ENCODE measurements around the gene RNF213. TPM values are rescaled to one million over a fixed set of nuclear protein-coding genes. Genes with fewer than 3 reads are reported as not detected.

The RNF213 gene
- total RNA-seq, 1 experiment from 2014 or later, result 44.5 TPM

DNA sequence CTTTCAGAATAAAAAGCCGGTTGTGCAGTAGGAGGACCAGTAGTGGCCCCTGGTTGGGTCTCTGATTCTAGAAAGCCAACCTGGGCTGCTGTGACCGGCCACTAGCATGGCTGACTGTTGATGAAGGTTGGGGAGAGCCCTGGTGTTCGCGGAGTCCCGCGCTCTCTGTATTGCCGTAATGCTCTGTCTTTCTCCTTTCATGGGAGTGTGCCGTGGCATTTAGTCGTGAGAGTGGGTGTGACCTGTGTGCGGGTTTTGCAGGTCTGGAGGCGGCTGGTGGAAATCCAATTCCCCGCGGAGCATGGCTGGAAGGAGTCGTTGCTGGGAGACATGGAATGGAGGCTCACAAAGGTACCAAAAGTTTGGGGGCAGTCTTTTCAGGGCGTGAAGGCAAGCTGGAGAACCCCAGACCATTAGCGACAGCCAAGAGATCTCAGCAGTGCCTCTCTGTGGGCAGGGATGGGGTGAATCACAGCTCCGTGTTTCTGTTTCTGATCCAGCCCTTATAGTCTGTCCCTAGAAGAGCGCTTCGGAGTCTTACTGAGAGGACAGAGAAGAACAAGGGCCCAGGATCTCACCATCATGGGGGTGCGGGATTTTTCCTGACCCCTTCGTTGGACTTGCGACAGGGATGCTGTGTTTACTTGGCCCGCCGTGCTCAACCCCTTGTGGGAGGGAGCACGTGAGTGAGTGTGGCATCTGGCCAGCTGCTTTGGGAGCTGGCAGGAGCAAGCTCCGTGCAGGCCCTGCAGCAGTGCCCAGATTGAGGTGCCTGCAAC, 56.5 kb downstream of the RNF213 start:
- H3K9me3 ChIP-seq (ENCODE audit: control insufficient read depth in 1 of 2, insufficient read depth in 1 of 2, low read depth in 1 of 2, low read length in 2 of 2), result no peaks in the 10 kb centered on the region
- no peaks in the 10 kb centered on the region for H3K27me3 ChIP-seq (ENCODE audit: insufficient read depth, low read length)
- H3K9me2 ChIP-seq (ENCODE audit: insufficient read depth), result no peaks in the 10 kb centered on the region
- DNase-seq (ENCODE audit: low read depth, low spot score), result no peak
- H3K27ac ChIP-seq (ENCODE audit: low read depth, low read length), result no peak overlapping the region
- H3K4me2 ChIP-seq (ENCODE audit: low read length), result no peak overlapping the region
- intact Hi-C loops (cut with micrococcal nuclease), result no loop called here
- ChIA-PET RAD21 (ENCODE audit: low non-redundant PET in 1 of 2, low total read pairs in 2 of 2, uncharacterized antibody in 2 of 2, unreplicated experiment in 2 of 2) (no interaction called here), POLR2A (no interaction called here), CTCF (interaction anchor here (0.6 kb wide), 1 partner anchor 520 kb away, joined by 4 read pairs; the partner anchor contains the start of gene CBX8)
- H3K4me1 ChIP-seq (ENCODE audit: control insufficient read depth in 1 of 2, insufficient read depth in 2 of 2, low read length in 2 of 2), result no peaks in the 10 kb centered on the region
- TF ChIP-seq YY1 (IDR thresholded peaks at IDR 0.05; ENCODE audit: extremely low read depth, insufficient replicate concordance, low read depth, low read length) (no peak), JUND (IDR thresholded peaks at IDR 0.05) (no peak), POLR2AphosphoS5 (IDR thresholded peaks at IDR 0.05; ENCODE audit: low read depth, low read length) (no peak)
- TF ChIP-seq, protein P1, sequence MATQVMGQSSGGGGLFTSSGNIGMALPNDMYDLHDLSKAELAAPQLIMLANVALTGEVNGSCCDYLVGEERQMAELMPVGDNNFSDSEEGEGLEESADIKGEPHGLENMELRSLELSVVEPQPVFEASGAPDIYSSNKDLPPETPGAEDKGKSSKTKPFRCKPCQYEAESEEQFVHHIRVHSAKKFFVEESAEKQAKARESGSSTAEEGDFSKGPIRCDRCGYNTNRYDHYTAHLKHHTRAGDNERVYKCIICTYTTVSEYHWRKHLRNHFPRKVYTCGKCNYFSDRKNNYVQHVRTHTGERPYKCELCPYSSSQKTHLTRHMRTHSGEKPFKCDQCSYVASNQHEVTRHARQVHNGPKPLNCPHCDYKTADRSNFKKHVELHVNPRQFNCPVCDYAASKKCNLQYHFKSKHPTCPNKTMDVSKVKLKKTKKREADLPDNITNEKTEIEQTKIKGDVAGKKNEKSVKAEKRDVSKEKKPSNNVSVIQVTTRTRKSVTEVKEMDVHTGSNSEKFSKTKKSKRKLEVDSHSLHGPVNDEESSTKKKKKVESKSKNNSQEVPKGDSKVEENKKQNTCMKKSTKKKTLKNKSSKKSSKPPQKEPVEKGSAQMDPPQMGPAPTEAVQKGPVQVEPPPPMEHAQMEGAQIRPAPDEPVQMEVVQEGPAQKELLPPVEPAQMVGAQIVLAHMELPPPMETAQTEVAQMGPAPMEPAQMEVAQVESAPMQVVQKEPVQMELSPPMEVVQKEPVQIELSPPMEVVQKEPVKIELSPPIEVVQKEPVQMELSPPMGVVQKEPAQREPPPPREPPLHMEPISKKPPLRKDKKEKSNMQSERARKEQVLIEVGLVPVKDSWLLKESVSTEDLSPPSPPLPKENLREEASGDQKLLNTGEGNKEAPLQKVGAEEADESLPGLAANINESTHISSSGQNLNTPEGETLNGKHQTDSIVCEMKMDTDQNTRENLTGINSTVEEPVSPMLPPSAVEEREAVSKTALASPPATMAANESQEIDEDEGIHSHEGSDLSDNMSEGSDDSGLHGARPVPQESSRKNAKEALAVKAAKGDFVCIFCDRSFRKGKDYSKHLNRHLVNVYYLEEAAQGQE (IDR thresholded peaks at IDR 0.05; ENCODE audit: low read depth), result no peak
- no peaks in the 10 kb centered on the region for H4K20me1 ChIP-seq (ENCODE audit: insufficient read depth)
- H3K79me2 ChIP-seq (ENCODE audit: insufficient read depth, low read length), result no peaks in the 10 kb centered on the region
- no peak overlapping the region for H2AFZ ChIP-seq (ENCODE audit: low read depth, low read length, poor library complexity, severe bottlenecking)
- H3K9ac ChIP-seq (ENCODE audit: low read length), result no peak overlapping the region
- ATAC-seq, result no peak
- no TSS peak for BruUV-seq (replicated peaks)
- H3K36me3 ChIP-seq (ENCODE audit: control insufficient read depth in 1 of 2, insufficient read depth in 2 of 2, low read length in 2 of 2), result peaks cover 0 to 4% of the 10 kb centered on the region in 2 experiments; a peak in 2 of 4 replicates
- no peak overlapping the region for H3K4me3 ChIP-seq (replicated peaks in 1 of 2; ENCODE audit: low read depth in 1 of 2, low read length in 2 of 2)

DNA sequence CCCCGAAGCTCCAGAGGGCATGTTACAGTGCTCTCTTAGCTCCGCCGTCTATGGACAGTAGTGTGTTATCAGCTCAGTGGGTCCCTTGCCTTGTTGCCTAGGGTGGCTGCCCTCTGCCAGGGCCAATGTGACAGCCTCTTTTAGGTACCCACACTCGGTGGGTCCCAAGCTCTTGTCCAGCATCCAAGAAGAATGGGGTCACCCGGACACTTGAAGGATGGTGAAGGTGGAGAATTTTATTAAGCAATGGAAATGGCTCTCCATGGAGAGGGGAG, 57.0 kb downstream of the RNF213 start:
- Histone ChIP-seq H3K4me1 (ENCODE audit: control insufficient read depth in 1 of 2, insufficient read depth in 2 of 2, low read length in 2 of 2) (no peaks in the 10 kb centered on the region), H3K36me3 (ENCODE audit: control insufficient read depth in 1 of 2, insufficient read depth in 2 of 2, low read length in 2 of 2) (peaks cover 0 to 4% of the 10 kb centered on the region in 2 experiments; a peak in 2 of 4 replicates), H4K20me1 (ENCODE audit: insufficient read depth) (no peaks in the 10 kb centered on the region), H3K79me2 (ENCODE audit: insufficient read depth, low read length) (no peaks in the 10 kb centered on the region), H3K9me2 (ENCODE audit: insufficient read depth) (no peaks in the 10 kb centered on the region), H3K9me3 (ENCODE audit: control insufficient read depth in 1 of 2, insufficient read depth in 1 of 2, low read depth in 1 of 2, low read length in 2 of 2) (no peaks in the 10 kb centered on the region), H3K27me3 (ENCODE audit: insufficient read depth, low read length) (no peaks in the 10 kb centered on the region), H2AFZ (ENCODE audit: low read depth, low read length, poor library complexity, severe bottlenecking) (no peak overlapping the region), H3K4me3 (replicated peaks in 1 of 2; ENCODE audit: low read depth in 1 of 2, low read length in 2 of 2) (no peak overlapping the region), H3K4me2 (ENCODE audit: low read length) (no peak overlapping the region), H3K9ac (ENCODE audit: low read length) (no peak overlapping the region), H3K27ac (ENCODE audit: low read depth, low read length) (no peak overlapping the region)
- no TSS peak for BruUV-seq (replicated peaks)
- ATAC-seq, result no peak
- ChIA-PET CTCF (interaction anchor here (0.6 kb wide), 1 partner anchor 520 kb away, joined by 4 read pairs; the partner anchor contains the start of gene CBX8), POLR2A (no interaction called here), RAD21 (ENCODE audit: low non-redundant PET in 1 of 2, low total read pairs in 2 of 2, uncharacterized antibody in 2 of 2, unreplicated experiment in 2 of 2) (no interaction called here)
- intact Hi-C loops (cut with micrococcal nuclease), result no loop called here
- no peak for DNase-seq (ENCODE audit: low read depth, low spot score)
- no peak for TF ChIP-seq POLR2AphosphoS5 (IDR thresholded peaks at IDR 0.05; ENCODE audit: low read depth, low read length)
